SK-N-SH (cell line): ENCODE results near the gene NCKAP5. TPM values are rescaled to one million over a fixed set of nuclear protein-coding genes. Genes with fewer than 3 reads are reported as not detected.

Experiments
- CTCF ChIA-PET: fragments of 300-600, 350-600 bp; formaldehyde crosslinking; extraction: SDS; loops from one replicate; lab custom pipeline; 2021; lab: Yijun Ruan, JAX
- POLR2A ChIA-PET: fragments of 350-600 bp; sonication (Branson Sonifier 250); formaldehyde crosslinking; extraction: SDS; loops from one replicate; lab custom pipeline; 2020; ENCODE audit warnings: antibody characterized with exemption, inconsistent platforms; lab: Yijun Ruan, JAX
- DNase-seq: peaks from one replicate; pipeline ENCODE4 v3.0.0; 2012
- H2AFZ ChIP-seq: fragments of 200-600 bp; sonication (generic); 2 replicates; pipeline ENCODE4 v1.8.1; 2016; ENCODE audit warnings: antibody characterized with exemption, mild to moderate bottlenecking, low read depth
- H3F3A ChIP-seq: fragments of 200-600 bp; sonication (generic); replicated peaks from 2 replicates; pipeline ENCODE3; 2016; ENCODE audit warnings: antibody characterized with exemption, mild to moderate bottlenecking; ENCODE audit not compliant: insufficient read depth
- H3K27ac ChIP-seq, 2 experiments: fragments of 200-500 bp in 1 of 2; fragments of 200-600 bp in 1 of 2; sonication (Bioruptor generic) in 1 of 2; sonication (generic), shearing (Covaris generic) in 1 of 2; 2 replicates each; pipeline versions ENCODE4 v1.5.1 to v1.6.1; 2014 to 2016; ENCODE audit warnings: low read depth in 2 of 2, inconsistent platforms in 1 of 2, low read length in 1 of 2, mild to moderate bottlenecking in 1 of 2, mixed read lengths in 1 of 2
- H3K27me3 ChIP-seq: fragments of 200-600 bp; sonication (generic), shearing (Covaris generic); 2 replicates; pipeline ENCODE4 v1.6.1; 2016; ENCODE audit warnings: mixed run types; ENCODE audit not compliant: insufficient read depth
- H3K36me3 ChIP-seq, 2 experiments: fragments of 200-500 bp in 1 of 2; fragments of 200-600 bp in 1 of 2; sonication (Bioruptor generic) in 1 of 2; sonication (generic) in 1 of 2; replicated peaks in 1 of 2; 2 replicates each; pipeline versions ENCODE3 to v1.5.1; 2014 to 2016; ENCODE audit warnings: low read length in 1 of 2, mild to moderate bottlenecking in 1 of 2; ENCODE audit not compliant: insufficient read depth in 2 of 2, control insufficient read depth in 1 of 2
- H3K4me1 ChIP-seq, 2 experiments: fragments of 200-500 bp in 1 of 2; fragments of 200-600 bp in 1 of 2; sonication (Bioruptor generic) in 1 of 2; sonication (generic), shearing (Covaris generic) in 1 of 2; 2 replicates each; pipeline versions ENCODE4 v1.5.1 to v1.6.1; 2014 to 2016; ENCODE audit warnings: low read depth in 1 of 2, low read length in 1 of 2, mixed run types in 1 of 2; ENCODE audit not compliant: insufficient read depth in 2 of 2, control insufficient read depth in 1 of 2
- H3K4me2 ChIP-seq: fragments of 200-600 bp; sonication (generic), shearing (Covaris generic); 2 replicates; pipeline ENCODE4 v1.6.1; 2017; ENCODE audit warnings: mixed run types
- H3K4me3 ChIP-seq, 2 experiments: fragments of 200-500 bp in 1 of 2; fragments of 200-600 bp in 1 of 2; sonication (Bioruptor generic) in 1 of 2; sonication (generic), shearing (Covaris generic) in 1 of 2; 2 replicates each; pipeline versions ENCODE4 v1.5.1 to v1.8.1; 2014 to 2016; ENCODE audit warnings: low read depth in 2 of 2, inconsistent platforms in 1 of 2, low read length in 1 of 2, mild to moderate bottlenecking in 1 of 2, mixed read lengths in 1 of 2, moderate library complexity in 1 of 2
- H3K79me2 ChIP-seq: fragments of 200-600 bp; sonication (generic); 2 replicates; pipeline ENCODE4 v1.8.1; 2017; ENCODE audit warnings: mild to moderate bottlenecking; ENCODE audit not compliant: insufficient read depth
- H3K9ac ChIP-seq: fragments of 200-600 bp; sonication (generic); 2 replicates; pipeline ENCODE4 v1.6.1; 2017; ENCODE audit warnings: mixed run types
- H3K9me2 ChIP-seq: fragments of 200-600 bp; sonication (generic); 2 replicates; pipeline ENCODE4 v1.6.1; 2017; ENCODE audit warnings: mixed run types
- H3K9me3 ChIP-seq: fragments of 200-600 bp; sonication (generic); 2 replicates; pipeline ENCODE4 v1.6.1; 2017; ENCODE audit warnings: mixed run types, mild to moderate bottlenecking, moderate library complexity
- H4K20me1 ChIP-seq: fragments of 200-600 bp; sonication (generic); 2 replicates; pipeline ENCODE4 v1.6.1; 2017; ENCODE audit warnings: mild to moderate bottlenecking, mixed run types; ENCODE audit not compliant: insufficient read depth
- EZH2phosphoT487 ChIP-seq: fragments of 200-600 bp; sonication (generic); IDR thresholded peaks from 2 replicates; pipeline ENCODE4 v1.6.1; 2017; ENCODE audit warnings: low read depth, mixed run types, mild to moderate bottlenecking, antibody characterized with exemption, moderate library complexity, borderline replicate concordance
- MXI1 ChIP-seq: IDR thresholded peaks from 2 replicates; pipeline ENCODE4 v1.6.1; 2012; ENCODE audit warnings: mild to moderate bottlenecking, low read depth, low read length, improper control_type of control experiment
- PBX3 ChIP-seq: IDR thresholded peaks from 2 replicates; pipeline ENCODE4; 2012
- RCOR1 ChIP-seq: fragments of 150-350 bp; IDR thresholded peaks from 2 replicates; pipeline ENCODE4 v1.6.1; 2017; ENCODE audit warnings: antibody characterized with exemption, low read length
- REST ChIP-seq: IDR thresholded peaks from 2 replicates; pipeline ENCODE4 v1.6.1; 2012; ENCODE audit warnings: mild to moderate bottlenecking, low read depth, low read length, moderate library complexity
- RXRA ChIP-seq: IDR thresholded peaks from 2 replicates; pipeline ENCODE4 v1.4.0; 2012; ENCODE audit warnings: low read depth, mild to moderate bottlenecking, borderline replicate concordance
- SIN3A ChIP-seq: IDR thresholded peaks from 2 replicates; pipeline ENCODE4 v1.6.1; 2012; ENCODE audit warnings: low read depth, mild to moderate bottlenecking, low read length, moderate library complexity, borderline replicate concordance
- SMC3 ChIP-seq: IDR thresholded peaks from 2 replicates; pipeline ENCODE4 v1.6.1; 2012; ENCODE audit warnings: low read depth, low read length, improper control_type of control experiment
- TAF1 ChIP-seq: IDR thresholded peaks from 2 replicates; pipeline ENCODE4 v1.6.1; 2012; ENCODE audit warnings: low read depth, mild to moderate bottlenecking, low read length, moderate library complexity, borderline replicate concordance
- ZBTB33 ChIP-seq: IDR thresholded peaks from 2 replicates; pipeline ENCODE4 v1.4.0; 2012; ENCODE audit warnings: low read depth, borderline replicate concordance
- WGBS: methylation state at CpG from one replicate; pipeline ENCODE4 v1.1.6; 2017; ENCODE audit warnings: low lambda C conversion rate; 5-methylcytosine and 5-hydroxymethylcytosine counted together
- polyA plus RNA-seq, 3 experiments: library from polyadenylated mRNA; depleted of rRNA; stranded (reverse); fragments of >200 nt; gene quantifications; 2 replicates each; pipeline ENCODE4 v1.2.3, GENCODE V29; 2012

Gene NCKAP5
- polyA plus RNA-seq, 1 of the 3 experiments (the other 2 are of a cell fraction), result 0.02 TPM

- no peak for TF ChIP-seq REST
- TF ChIP-seq, all 33 proteins: peak for 0
Observed at GRCh38 chr2:133416146-133416545, 152.1 kb downstream of the NCKAP5 start (continued).

- no peak overlapping the region for H3K9ac ChIP-seq
- H3K9me3 ChIP-seq, result no peaks in the 10 kb centered on the region
- no peaks in the 10 kb centered on the region for H3F3A ChIP-seq
- DNase-seq, result no peak
- H3K4me1 ChIP-seq, result no peaks in the 10 kb centered on the region; a peak in 1 of 4 replicates
- no peak overlapping the region for H3K4me3 ChIP-seq
- H3K9me2 ChIP-seq, result no peaks in the 10 kb centered on the region
- H3K4me2 ChIP-seq, result no peak overlapping the region
- no peaks in the 10 kb centered on the region for H3K27me3 ChIP-seq
- H3K27ac ChIP-seq, result no peak overlapping the region
- no peaks in the 10 kb centered on the region for H3K36me3 ChIP-seq
- H2AFZ ChIP-seq, result no peak overlapping the region
- H4K20me1 ChIP-seq, result no peaks in the 10 kb centered on the region
- TF ChIP-seq RCOR1 (no peak), PBX3 (no peak), SIN3A (no peak), MXI1 (no peak), TAF1 (no peak), RXRA (no peak), SMC3 (no peak), EZH2phosphoT487 (no peak), ZBTB33 (no peak)
- H3K79me2 ChIP-seq, result no peaks in the 10 kb centered on the region
- ChIA-PET POLR2A (no interaction called here), CTCF (interaction anchor here (0.6 to 1.3 kb wide), 3 partner anchors 146 to 1035 kb away, joined by 3 to 4 read pairs (median 3); no protein-coding TSS in a partner anchor)
- WGBS, result 78% methylated on average over 3 of the region's 3 CpGs
Observed at GRCh38 chr2:133415210-133415876, 152.9 kb downstream of the NCKAP5 start.
